HG03095 (cell line): ENCODE measurements around the gene GPHB5.
"Not testable (repeated sequence)": the region's sequence is repeated elsewhere in the genome, so short reads cannot be mapped to it uniquely, and the experiment has no call there.

Experiments used
- ATAC-seq: cut with Tn5 transposase; IDR thresholded peaks from one replicate; pipeline ENCODE4 v1.9.1; 2021; ENCODE audit warnings: moderate library complexity; ENCODE audit not compliant: unreplicated experiment

Gene GPHB5

DNA sequence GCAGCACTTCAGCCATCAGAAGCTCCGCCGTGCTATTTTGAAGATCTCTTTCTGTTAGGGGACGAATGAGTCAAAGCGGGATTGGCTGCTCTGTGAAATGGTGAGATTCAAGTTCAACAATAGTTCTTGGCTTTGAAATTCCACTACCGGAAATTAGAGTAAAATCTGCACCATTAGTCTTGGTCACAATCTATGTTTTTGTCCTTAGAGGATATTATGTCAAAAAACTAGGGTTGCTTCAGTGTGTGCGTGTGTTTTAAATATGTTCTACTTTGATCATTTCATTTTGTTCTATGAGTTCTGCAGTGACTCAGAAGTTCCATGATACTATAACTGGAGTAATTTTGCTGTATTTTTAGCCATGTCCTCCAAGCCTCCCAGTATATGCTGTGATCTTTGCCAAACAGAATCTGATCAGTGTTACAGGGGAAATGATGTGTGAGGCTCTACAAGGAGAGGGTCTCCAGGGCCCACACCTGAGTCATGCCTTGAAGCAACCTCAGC, 22.6 kb downstream of the GPHB5 start:
- ATAC-seq, result peak; percentile 60

DNA sequence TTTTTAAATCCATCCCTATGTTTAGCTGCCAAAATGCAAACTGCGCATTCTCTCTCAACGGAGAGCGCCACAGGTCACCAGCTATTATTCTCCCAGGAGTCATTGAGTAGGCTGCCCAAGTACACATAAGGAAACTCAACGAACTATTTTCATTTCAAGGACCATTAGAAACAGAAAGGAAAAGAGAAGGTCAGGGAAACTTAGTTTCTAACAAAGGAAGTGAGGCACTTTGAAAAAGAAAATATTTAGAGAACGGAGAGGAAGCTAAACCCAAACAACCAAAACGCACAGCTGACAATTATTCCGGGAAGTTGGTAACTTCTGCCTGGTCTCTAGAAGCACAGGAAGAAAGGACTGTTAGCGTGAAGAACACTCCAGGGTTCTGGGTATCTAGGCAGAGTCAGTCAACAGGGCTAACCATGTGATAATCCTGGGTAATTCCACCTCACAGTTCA, 23.5 kb downstream of the GPHB5 start:
- ATAC-seq, result peak; percentile 52

DNA sequence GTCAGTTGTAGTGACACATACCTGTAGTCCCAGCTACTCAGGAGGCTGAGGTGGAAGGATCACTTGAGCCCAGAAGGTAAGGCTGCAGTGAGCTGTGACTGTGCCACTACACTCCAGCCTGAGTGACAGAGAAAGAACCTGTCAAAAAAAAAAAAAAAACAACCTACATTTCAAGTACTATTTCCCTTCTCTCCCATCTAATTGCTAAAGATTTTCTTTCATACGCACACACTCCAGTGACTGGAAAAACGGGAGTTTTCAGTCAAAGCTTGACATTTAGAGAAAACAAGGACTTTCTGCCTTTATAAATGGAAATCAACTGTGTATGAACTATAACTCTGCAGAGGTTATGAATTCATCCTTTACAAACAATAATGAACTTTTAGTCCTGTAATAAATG, 25.9 kb downstream of the GPHB5 start:
- ATAC-seq, result no peak

DNA sequence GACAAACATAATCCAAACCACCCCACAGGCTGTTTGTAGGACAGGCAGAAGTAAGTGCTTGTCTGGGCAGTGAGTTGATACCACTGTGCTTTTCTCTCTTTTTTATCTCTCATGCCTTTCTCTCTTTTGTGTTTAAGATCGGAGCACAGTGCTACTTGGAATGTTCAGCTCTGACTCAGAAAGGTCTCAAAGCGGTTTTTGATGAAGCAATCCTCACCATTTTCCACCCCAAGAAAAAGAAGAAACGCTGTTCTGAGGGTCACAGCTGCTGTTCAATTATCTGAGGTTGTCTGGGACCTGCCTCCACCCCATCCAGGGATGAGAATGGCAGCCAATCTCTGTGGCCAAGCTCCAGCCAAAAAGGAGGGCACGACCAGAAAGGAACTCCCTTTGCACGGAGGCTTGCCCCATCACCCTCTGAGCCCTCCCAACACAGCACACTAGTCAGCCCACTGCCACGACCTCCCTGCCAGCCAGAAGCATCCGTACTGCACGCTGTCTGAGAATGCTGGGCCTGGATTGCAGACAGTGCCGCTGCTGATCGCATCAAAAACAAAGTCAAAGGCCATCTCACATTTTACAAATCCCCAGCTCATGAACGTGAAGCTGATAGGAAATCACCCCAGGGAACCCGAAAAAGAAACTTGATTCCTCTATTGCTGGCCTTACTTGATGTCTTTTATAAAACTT, 27.8 kb downstream of the GPHB5 start:
- no peak for ATAC-seq

DNA sequence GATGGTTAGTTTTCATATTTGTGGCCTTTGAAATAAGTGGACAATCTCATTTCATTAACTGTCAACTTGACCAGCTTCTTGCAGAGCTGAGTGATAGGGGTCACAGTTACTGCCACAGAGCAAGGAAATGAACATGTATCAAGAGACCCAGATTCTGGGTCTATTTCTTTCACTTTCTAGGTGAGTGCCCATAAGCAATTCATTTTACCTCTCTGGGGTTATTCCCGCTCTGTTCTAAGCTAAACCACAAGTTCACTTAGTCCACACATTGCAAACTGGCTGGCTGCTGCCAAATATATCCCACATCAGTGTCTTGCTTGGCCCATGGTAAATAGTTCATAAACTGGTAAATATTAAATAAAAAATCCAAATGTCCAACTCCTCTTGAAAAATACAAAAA, 29.9 kb downstream of the GPHB5 start:
- no peak for ATAC-seq

DNA sequence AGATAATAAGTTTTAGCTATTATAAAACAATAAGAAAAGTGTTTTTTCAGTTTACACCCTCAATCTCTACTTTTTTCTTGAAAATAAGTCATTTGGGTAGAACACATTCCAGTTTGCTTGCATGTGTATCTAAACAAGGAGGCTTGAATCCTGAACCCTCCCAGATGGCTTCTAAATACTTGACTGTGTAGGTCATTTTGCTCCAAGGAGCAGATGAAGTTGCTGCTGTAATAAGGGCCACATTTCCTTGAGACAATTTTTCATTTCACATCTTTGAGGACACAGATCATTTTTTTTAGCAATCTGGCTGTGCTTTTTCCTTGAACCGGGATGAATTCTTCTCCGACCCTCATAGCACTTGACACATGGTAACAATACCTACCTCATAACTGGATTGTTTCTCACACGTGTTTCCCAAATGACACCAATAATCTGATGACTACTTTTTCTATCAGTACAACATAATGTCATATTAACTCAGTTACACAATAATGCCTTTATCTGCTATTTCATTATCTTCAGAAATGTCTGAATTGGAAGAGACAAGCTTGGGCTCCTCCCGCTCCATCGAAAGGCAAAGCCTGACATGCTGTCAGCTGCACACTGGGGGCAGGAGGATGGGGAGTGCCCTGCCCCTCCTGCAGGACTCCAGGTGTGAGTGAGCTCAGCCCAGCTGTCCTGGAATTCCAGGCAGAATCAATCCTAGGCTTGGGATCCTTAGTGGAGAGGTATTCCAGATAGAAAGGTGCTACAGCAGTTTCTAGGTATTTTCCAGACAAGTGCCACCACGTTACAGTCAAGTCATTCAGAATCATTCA, 30.9 kb downstream of the GPHB5 start:
- ATAC-seq, result no peak

DNA sequence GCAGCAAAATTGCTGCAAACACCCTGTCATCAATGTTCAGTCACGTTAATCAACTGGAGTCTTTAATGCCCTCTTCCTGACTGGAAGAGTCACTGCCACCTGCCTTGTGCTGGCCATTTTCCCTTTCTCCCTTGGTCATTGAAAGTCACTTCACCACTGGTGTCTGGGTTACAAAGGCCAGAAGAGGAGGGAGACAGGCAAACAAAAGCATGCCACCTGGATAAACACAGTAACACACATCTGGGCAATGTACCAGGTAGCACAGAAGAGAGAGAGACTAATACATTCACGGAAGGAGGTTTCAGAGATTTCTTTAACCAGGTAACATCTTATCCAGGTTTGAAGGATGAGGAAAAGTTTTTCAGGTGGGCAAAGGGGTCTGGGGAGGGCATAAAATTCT, 32.7 kb downstream of the GPHB5 start:
- no peak for ATAC-seq

DNA sequence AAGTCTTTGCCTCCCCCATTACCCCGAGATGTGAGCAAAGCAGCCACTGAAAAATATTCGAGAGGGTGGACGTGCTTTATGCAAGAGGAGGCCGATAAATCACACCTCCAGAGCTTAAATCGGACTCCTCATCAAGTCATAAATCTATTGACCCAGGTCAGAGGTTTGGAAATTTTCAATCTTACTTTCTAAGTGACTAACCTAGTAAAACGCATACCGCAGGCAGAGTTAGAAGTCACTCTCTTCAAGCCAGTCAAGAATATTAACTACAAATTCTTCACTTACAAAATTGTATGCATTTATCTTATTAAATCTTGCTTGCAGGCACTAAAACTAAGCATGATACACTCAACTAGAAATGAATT, 34.9 kb downstream of the GPHB5 start:
- peak; percentile 17 for ATAC-seq

DNA sequence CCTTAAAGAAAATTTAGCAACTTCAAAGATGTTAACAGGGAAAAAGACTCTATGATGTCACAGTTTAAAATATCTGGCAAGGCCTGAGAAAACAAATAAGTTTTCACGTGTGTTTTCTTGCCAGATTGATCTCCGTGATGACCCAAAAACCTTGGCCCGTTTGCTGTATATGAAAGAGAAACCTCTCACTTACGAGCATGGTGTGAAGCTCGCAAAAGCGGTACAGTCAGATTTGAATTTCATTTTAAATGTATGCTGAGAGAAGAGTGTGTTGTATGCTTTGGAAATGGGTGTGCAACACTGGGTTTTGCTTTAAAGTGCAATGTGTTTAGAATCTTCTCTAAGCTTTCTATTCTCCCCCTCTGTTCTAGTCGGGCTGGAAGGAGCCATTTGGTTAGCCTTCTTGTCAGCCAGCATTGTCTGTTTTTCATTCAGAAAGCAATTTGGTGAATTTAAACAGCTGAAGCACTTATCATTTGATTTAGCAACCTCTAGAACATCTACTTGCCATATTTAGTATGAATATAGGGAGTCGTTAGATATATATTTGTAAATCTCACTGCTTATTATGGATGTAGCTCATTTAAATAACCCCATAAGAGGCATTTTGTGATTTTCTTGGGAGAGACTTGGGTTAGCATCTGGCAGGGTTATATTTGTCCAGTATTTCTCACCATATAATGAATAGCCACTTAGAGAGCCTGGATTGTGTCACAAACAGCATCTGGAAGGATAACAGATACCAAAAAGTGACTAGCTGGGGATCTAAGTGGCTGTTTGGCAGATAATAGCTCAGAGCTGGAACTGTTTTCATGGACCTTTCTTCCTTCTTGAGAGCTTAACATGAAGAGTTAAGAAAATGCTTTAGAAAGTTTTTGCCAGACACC, 35.5 kb downstream of the GPHB5 start:
- peak; percentile 75 for ATAC-seq

DNA sequence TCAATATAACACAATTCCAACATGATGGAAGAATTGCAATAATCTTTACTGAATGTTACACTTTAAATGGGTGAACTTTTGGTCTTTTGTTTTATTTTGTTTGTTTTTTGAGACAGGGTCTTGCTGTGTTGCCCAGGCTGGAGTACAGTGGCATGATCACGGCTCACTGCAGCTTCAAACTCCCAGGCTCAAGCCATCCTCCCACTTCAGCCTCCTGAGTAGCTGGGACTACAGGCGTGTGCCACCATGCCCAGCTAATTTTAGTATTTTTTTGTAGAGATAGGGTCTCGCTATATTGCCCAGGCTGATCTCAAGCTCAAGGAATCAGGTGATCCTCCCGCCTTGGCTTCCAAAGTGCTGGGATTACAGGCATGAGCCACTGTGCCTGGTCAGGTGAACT, 38.8 kb downstream of the GPHB5 start:
- not testable (repeated sequence) for ATAC-seq

DNA sequence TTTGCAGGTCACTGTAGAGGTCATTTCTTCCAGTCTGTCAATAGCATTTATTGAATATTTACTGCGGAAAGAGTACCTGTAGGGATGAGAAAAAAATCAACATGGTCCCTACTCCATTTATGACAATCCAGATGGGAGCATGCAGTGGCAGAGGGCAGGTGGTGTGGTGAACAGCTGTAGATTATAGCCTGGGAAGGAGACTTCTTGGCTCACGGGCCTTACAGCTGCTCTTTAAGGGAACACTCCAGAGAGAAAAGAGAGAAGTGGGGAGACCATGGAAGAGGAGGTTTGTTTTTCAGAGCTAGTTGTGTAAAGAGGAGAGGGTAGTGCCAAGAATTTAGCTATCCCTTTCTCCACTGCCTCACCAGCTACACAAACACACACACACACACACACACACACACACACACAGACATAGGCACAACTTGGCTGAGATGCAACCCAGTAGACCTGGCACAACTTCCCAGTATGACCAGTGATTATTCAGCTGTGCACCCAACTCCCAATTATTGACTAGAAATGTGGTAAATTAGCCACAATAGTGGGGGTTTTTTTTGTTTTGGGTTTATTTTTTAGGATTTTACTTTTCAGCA, 41.0 kb downstream of the GPHB5 start:
- no peak for ATAC-seq

DNA sequence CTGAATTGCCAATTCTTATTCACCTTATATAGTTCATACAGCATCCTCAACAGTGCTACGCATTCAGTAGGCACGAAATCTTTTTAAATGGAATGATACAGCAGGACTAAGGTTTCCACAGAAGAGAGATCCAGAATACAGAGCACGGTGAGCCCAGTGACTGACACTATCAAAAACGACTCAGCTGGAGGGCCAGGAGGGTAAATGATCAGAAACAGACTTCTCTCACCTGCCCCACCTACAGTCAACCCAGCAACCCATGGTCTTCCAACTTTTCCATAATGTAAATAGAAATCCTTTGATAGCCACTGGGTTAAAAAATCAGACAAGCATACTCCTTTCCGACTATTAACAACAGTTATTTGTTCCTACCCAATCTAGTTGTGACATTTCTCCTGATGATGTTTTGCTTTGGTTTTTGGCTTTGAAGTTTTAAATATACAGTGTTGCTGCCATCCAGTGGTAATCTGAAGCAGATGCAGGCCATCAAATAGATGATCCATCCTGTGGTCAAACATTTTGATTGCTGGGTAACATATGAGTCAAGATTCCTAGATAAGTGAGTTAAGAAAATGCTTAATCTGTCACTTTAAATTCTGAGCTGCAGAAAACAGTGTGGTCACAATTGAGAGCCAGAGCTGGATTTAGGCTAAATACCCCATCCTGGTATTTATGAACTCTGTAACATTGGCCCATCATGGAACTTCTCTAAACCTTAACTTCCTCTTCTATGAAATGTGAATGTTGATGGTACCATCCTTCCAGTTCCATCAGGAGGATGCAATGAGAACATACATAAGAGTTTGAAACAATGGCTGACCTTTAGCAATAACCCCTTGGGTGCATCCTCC, 42.0 kb downstream of the GPHB5 start:
- ATAC-seq, result no peak

DNA sequence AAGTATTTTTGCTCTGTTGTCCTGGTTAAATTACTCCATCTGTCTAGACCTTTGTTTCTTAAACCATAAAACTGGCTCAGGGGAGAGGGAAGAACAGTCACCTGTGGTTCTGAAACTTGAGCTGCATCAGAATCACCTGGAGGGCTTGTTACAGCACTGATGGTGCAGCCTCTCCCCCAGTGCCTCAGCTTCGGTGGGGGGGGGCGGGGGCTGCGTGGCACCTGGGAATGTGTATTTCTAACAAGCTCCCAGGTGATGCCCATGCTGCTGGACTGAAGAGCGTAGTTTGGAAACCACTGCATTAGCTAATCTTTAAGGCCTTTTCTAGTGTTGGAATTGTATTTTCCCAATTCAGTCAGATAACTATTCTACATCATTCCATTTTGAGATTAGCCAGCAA, 42.7 kb downstream of the GPHB5 start:
- ATAC-seq, result no peak

DNA sequence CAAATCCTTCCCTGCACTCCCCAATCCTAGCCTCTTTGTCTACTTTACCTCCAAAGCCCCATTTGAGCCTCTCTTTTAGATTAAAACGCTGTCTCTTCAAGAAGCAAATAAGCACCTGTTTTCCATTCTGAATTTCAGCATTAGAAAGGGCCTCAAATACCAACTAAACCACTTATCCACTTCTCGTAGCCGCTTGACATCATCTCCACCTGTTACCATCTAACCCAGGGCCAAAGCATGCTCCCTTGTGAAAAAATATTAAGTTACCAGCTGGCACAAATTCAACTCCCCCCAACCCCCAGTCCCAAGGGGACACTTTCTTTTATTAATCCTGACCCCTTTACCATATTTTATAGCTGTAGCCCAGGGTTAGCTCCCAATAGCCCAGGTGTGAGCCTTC, 43.1 kb downstream of the GPHB5 start:
- no peak for ATAC-seq

DNA sequence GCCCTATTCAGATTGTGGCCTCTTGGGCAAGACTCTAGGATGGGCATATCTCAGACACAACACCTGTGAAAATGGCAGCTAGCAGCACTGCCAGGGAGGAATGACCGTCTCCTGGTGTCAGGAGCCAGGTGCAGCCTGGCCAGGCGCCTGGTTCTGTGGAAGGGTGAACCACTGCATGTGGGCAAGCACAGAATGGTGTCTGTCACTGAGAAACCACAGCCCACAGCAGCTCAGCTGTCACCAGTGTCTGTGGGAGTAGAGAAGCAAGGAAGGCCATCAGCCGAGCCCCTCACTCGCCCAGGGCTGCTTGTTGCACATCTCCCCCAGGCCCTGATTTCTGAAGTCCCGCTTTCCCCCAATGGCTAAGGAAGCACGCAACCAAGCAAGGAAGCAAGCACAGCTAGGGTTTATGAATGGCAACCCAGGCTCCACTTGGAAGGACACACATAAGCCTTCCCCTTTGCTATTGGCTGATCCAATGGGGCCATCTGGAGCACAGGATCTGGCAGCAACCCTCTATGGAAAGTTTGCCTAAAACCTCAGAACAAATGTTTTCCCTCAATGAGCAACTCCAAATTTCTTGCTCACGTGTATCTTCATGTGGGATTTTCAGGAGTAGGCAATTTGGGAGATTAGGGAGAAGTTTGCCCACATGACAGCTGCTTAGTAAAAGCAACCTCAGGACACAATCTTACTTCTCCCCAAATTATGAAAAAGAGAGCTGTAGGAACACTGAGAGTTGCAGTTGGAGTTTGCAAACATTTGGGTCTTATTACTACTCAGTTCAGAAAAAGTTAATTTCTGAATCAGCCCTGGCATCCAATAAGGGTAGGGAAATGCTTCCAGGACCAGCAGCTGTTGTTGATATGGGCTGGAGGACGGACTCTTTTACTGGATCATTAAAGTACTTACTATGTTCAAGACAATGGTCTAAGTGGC, 44.7 kb downstream of the GPHB5 start:
- no peak for ATAC-seq

DNA sequence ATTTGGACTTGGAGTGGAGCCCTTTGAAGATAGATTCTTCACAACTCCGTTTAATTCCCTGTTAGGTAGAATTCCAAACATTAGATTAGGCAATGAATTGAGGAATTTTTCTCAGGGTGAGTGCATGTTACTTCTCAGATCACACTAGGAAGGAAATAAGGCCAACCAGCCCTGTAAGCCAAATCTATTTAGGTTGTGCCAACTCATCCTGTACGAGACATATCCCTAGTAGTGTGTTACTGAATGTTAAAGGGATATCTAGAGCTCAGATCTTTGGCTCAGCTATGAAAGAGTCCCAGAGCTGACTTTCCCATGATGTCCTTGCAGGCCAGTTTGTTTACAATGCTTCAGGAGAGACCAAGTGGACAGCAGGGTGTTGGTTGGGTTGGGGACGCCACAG, 45.6 kb downstream of the GPHB5 start:
- no peak for ATAC-seq

DNA sequence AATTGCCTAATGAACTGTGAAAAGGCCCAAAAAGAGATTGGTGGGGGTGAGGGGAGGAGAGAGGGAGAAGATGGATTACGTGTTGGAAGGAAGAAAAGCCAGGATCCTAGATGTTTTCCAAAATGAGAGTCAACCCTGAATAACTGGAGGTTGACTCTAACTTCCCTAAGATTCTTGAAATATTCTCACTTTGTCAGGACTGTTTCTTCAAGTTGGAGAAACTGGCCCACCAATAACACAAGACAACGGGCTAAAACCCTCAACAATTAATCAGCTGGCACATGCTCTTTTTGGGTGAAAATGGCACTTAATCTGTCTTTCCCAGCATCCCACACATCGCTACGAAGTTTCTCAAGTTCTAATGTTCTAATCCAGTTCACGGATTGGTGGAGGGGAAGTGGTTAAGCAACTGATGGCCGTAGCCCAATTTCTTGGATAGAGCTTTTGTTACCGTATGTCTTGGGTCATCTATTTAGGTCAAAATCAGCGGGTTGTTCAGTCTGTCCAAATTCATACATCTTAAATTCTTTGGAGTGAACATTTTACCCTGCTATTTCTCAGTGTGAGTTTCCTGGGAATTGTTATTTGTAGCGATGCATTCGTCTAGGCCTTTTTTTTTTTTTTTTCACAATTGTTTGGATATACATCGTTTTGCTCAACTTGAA, 49.0 kb downstream of the GPHB5 start:
- ATAC-seq, result no peak

DNA sequence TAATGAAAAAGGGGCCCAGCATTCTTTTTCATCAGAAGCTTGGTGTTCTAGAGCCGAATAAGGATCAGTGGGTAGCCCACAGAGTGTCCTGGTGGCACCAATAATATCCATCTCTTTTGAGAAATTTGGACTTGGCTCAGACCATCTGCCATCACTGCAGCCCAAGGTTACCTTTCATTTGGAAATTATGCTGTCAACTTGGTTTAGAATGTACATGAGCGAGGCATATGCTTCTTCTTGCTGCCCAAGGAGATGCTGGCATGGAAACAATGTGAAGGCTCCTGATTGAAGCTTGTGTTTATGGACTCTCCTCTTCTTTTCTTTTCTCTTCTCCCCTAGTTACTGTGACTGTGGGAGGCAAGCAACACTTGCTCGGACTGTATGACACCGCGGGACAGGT, 50.0 kb downstream of the GPHB5 start:
- no peak for ATAC-seq
